Measurements from ENCODE around the gene CLOCK. TPM values are rescaled to one million over a fixed set of nuclear protein-coding genes. Genes with fewer than 3 reads are reported as not detected.

Gene CLOCK
- total and polyA plus RNA-seq, 9 of the 15 experiments (the other 6 are each of a cell fraction or from before 2014, with no cell fraction given): 3.7 to 14.4 (median 9.4) TPM

DNA sequence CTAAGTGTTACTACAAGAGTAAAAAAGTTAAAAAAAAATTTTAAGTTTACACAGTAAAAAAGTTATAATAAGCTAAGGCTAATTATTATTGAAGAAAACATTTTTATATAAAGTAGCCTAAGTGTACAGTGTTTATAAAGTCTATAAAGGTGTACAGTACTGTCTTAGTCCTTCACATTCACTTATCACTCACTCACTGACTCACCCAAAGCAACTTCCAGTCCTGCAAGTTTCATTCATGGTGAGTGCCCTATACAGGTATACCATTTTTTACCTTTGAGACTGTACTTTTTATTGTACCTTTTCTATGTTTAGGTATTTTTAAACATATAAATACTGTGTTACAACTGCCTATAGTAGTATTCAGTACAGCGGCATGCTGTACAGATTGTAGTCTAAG lies 76.7 kb downstream of the CLOCK start:
- Histone ChIP-seq H3K27me3 (ENCODE audit: control insufficient read depth in 2 of 2, insufficient read depth in 2 of 2, low read length in 2 of 2) (no peaks in the 10 kb centered on the region), H3K4me3 (no peak overlapping the region), H3K4me1 (replicated peaks in 1 of 2; ENCODE audit: control insufficient read depth in 2 of 2, insufficient read depth in 2 of 2, low read length in 2 of 2) (no peaks in the 10 kb centered on the region), H3K36me3 (ENCODE audit: control insufficient read depth, insufficient read depth, low read length) (peaks cover 49% of the 10 kb centered on the region; the same call in 1 of the 3 replicates), H3K9me3 (replicated peaks; ENCODE audit: control insufficient read depth, insufficient read depth, low read depth, low read length) (peaks cover 2% of the 10 kb centered on the region; the same call in 1 of the 2 replicates), H3K9me1 (ENCODE audit: control insufficient read depth, insufficient read depth, low read length) (no peaks in the 10 kb centered on the region), H3K4me2 (ENCODE audit: insufficient read depth, low read length) (no peak overlapping the region), H2AFZ (ENCODE audit: low read depth, low read length) (no peak overlapping the region), H3K27ac (ENCODE audit: extremely low read depth, low read depth, low read length) (no peak overlapping the region), H3K9ac (ENCODE audit: insufficient read depth in 1 of 2, low read depth in 2 of 2, low read length in 2 of 2) (no peak overlapping the region), H3K79me2 (ENCODE audit: control insufficient read depth, insufficient read depth, low read length) (no peaks in the 10 kb centered on the region), H4K20me1 (replicated peaks; ENCODE audit: control insufficient read depth, insufficient read depth, low read length) (no peaks in the 10 kb centered on the region)
- ChIA-PET CTCF (ENCODE audit: low intra/inter-chr PET ratio) (no interaction called here), POLR2A (interaction anchor here (0.7 kb wide), 1 partner anchor 9 kb away, joined by 3 read pairs; no protein-coding TSS in a partner anchor)
- no peak for FAIRE-seq
- DNase-seq (ENCODE audit: extremely low read depth in 1 of 4, low spot score in 3 of 4): no peak
- no TSS peak for BruUV-seq (replicated peaks)
- intact Hi-C loops (cut with micrococcal nuclease) (no loop called here), in situ Hi-C loops (cut with MboI) (no loop called here)
- TF ChIP-seq ZNF449 (CRISPR knock-in tag; IDR thresholded peaks at IDR 0.05): no peak
- TF ChIP-seq SAP30 (IDR thresholded peaks at IDR 0.05; ENCODE audit: borderline replicate concordance, insufficient read depth, low read depth, low read length, poor library complexity, severe bottlenecking): no peak
- no peak for TF ChIP-seq PKNOX1 (IDR thresholded peaks at IDR 0.05)
- TF ChIP-seq, protein P1, sequence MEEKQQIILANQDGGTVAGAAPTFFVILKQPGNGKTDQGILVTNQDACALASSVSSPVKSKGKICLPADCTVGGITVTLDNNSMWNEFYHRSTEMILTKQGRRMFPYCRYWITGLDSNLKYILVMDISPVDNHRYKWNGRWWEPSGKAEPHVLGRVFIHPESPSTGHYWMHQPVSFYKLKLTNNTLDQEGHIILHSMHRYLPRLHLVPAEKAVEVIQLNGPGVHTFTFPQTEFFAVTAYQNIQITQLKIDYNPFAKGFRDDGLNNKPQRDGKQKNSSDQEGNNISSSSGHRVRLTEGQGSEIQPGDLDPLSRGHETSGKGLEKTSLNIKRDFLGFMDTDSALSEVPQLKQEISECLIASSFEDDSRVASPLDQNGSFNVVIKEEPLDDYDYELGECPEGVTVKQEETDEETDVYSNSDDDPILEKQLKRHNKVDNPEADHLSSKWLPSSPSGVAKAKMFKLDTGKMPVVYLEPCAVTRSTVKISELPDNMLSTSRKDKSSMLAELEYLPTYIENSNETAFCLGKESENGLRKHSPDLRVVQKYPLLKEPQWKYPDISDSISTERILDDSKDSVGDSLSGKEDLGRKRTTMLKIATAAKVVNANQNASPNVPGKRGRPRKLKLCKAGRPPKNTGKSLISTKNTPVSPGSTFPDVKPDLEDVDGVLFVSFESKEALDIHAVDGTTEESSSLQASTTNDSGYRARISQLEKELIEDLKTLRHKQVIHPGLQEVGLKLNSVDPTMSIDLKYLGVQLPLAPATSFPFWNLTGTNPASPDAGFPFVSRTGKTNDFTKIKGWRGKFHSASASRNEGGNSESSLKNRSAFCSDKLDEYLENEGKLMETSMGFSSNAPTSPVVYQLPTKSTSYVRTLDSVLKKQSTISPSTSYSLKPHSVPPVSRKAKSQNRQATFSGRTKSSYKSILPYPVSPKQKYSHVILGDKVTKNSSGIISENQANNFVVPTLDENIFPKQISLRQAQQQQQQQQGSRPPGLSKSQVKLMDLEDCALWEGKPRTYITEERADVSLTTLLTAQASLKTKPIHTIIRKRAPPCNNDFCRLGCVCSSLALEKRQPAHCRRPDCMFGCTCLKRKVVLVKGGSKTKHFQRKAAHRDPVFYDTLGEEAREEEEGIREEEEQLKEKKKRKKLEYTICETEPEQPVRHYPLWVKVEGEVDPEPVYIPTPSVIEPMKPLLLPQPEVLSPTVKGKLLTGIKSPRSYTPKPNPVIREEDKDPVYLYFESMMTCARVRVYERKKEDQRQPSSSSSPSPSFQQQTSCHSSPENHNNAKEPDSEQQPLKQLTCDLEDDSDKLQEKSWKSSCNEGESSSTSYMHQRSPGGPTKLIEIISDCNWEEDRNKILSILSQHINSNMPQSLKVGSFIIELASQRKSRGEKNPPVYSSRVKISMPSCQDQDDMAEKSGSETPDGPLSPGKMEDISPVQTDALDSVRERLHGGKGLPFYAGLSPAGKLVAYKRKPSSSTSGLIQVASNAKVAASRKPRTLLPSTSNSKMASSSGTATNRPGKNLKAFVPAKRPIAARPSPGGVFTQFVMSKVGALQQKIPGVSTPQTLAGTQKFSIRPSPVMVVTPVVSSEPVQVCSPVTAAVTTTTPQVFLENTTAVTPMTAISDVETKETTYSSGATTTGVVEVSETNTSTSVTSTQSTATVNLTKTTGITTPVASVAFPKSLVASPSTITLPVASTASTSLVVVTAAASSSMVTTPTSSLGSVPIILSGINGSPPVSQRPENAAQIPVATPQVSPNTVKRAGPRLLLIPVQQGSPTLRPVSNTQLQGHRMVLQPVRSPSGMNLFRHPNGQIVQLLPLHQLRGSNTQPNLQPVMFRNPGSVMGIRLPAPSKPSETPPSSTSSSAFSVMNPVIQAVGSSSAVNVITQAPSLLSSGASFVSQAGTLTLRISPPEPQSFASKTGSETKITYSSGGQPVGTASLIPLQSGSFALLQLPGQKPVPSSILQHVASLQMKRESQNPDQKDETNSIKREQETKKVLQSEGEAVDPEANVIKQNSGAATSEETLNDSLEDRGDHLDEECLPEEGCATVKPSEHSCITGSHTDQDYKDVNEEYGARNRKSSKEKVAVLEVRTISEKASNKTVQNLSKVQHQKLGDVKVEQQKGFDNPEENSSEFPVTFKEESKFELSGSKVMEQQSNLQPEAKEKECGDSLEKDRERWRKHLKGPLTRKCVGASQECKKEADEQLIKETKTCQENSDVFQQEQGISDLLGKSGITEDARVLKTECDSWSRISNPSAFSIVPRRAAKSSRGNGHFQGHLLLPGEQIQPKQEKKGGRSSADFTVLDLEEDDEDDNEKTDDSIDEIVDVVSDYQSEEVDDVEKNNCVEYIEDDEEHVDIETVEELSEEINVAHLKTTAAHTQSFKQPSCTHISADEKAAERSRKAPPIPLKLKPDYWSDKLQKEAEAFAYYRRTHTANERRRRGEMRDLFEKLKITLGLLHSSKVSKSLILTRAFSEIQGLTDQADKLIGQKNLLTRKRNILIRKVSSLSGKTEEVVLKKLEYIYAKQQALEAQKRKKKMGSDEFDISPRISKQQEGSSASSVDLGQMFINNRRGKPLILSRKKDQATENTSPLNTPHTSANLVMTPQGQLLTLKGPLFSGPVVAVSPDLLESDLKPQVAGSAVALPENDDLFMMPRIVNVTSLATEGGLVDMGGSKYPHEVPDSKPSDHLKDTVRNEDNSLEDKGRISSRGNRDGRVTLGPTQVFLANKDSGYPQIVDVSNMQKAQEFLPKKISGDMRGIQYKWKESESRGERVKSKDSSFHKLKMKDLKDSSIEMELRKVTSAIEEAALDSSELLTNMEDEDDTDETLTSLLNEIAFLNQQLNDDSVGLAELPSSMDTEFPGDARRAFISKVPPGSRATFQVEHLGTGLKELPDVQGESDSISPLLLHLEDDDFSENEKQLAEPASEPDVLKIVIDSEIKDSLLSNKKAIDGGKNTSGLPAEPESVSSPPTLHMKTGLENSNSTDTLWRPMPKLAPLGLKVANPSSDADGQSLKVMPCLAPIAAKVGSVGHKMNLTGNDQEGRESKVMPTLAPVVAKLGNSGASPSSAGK (IDR thresholded peaks at IDR 0.05): no peak
- TF ChIP-seq, protein P2, sequence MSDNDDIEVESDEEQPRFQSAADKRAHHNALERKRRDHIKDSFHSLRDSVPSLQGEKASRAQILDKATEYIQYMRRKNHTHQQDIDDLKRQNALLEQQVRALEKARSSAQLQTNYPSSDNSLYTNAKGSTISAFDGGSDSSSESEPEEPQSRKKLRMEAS (CRISPR knock-in tag; IDR thresholded peaks at IDR 0.05): no peak
- 94% methylated on average over 1 of the region's 1 CpG for WGBS (ENCODE audit: insufficient coverage, low coverage, missing lambda C conversion rate)
- no peak for ATAC-seq

Data from K562 (cell line).